Upper lobe of left lung (tissue), 4 donors: ENCODE data around the gene SPTBN2.

Experiments
- EP300 ChIP-seq, 4 donors: sonication (generic); formaldehyde crosslinking; IDR thresholded peaks; one replicate each; pipeline ENCODE4 v1.5.1; 2017; ENCODE audit warnings: antibody characterized with exemption in 4 of 4, control low read depth in 2 of 4
- TF ChIP-seq, protein P1 (sequence below), 6 experiments: fragments of 450-650 bp in 4 of 6; fragments of 200-600 bp in 2 of 6; sonication (generic) in 2 of 6; IDR thresholded peaks; one replicate each; pipeline ENCODE4 v1.5.1; 2016 to 2019; ENCODE audit warnings: antibody characterized with exemption in 6 of 6

GRCh38 chr11:66698491-66698890 lies 30.5 kb downstream of the SPTBN2 start:
- TF ChIP-seq, protein P1, sequence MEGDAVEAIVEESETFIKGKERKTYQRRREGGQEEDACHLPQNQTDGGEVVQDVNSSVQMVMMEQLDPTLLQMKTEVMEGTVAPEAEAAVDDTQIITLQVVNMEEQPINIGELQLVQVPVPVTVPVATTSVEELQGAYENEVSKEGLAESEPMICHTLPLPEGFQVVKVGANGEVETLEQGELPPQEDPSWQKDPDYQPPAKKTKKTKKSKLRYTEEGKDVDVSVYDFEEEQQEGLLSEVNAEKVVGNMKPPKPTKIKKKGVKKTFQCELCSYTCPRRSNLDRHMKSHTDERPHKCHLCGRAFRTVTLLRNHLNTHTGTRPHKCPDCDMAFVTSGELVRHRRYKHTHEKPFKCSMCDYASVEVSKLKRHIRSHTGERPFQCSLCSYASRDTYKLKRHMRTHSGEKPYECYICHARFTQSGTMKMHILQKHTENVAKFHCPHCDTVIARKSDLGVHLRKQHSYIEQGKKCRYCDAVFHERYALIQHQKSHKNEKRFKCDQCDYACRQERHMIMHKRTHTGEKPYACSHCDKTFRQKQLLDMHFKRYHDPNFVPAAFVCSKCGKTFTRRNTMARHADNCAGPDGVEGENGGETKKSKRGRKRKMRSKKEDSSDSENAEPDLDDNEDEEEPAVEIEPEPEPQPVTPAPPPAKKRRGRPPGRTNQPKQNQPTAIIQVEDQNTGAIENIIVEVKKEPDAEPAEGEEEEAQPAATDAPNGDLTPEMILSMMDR (IDR thresholded peaks at IDR 0.05), result no peak
- TF ChIP-seq EP300 (IDR thresholded peaks at IDR 0.05), result no peak
